Stomach smooth muscle (tissue), 2 donors: ENCODE data around the gene RNF4.
"Not testable (repeated sequence)": the region's sequence is repeated elsewhere in the genome, so short reads cannot be mapped to it uniquely, and the experiment has no call there.

Source experiments
- H3K27ac ChIP-seq: one replicate; pipeline ENCODE4 v1.7.0; 2013; ENCODE audit warnings: mild to moderate bottlenecking, low read length, inconsistent platforms
- H3K27me3 ChIP-seq, 2 donors: one replicate each; pipeline ENCODE4 v1.7.0; 2013; ENCODE audit warnings: low read length in 2 of 2; ENCODE audit not compliant: insufficient read depth in 2 of 2, control insufficient read depth in 1 of 2
- H3K36me3 ChIP-seq, 2 donors: one replicate each; pipeline ENCODE4 v1.7.0; 2013; ENCODE audit warnings: low read length in 2 of 2; ENCODE audit not compliant: control insufficient read depth in 2 of 2, insufficient read depth in 2 of 2
- H3K4me1 ChIP-seq: one replicate; pipeline ENCODE4 v1.7.0; 2013; ENCODE audit warnings: low read length; ENCODE audit not compliant: control insufficient read depth, insufficient read depth
- H3K4me3 ChIP-seq, 2 donors: one replicate each; pipeline ENCODE4 v1.7.0; 2013; ENCODE audit warnings: low read length in 2 of 2
- H3K9ac ChIP-seq, 2 donors: one replicate each; pipeline ENCODE4 v1.7.0; 2013; ENCODE audit warnings: low read length in 2 of 2, mild to moderate bottlenecking in 1 of 2
- H3K9me3 ChIP-seq, 2 donors: one replicate each; pipeline ENCODE4 v1.7.0; 2013; ENCODE audit warnings: low read length in 2 of 2; ENCODE audit not compliant: control insufficient read depth in 2 of 2
- donor health status: healthy.
- donor health status: Pancreatic carcinoma.

The RNF4 gene

GRCh38 chr4:2461246-2461960 lies 7.5 kb upstream of the RNF4 start:
- Histone ChIP-seq H3K4me1 (peaks cover 21% of the 10 kb centered on the region), H3K9me3 (no peaks in the 10 kb centered on the region), H3K27me3 (peaks cover 0 to 6% of the 10 kb centered on the region in 2 donors), H3K27ac (no peak overlapping the region), H3K9ac (peak overlapping the region in 1 of 2 donors; percentile 48), H3K4me3 (no peak overlapping the region), H3K36me3 (peaks cover 0 to 2% of the 10 kb centered on the region in 2 donors)

GRCh38 chr4:2462218-2462991 lies 6.5 kb upstream of the RNF4 start:
- Histone ChIP-seq H3K27me3 (peaks cover 0 to 6% of the 10 kb centered on the region in 2 donors), H3K36me3 (peaks cover 0 to 2% of the 10 kb centered on the region in 2 donors), H3K4me1 (peaks cover 24% of the 10 kb centered on the region), H3K27ac (peak overlapping the region; percentile 6), H3K4me3 (peak overlapping the region; percentile 51 to 69), H3K9me3 (no peaks in the 10 kb centered on the region), H3K9ac (peak overlapping the region; percentile 29 to 53)

- Histone ChIP-seq H3K4me3 (peak overlapping the region; percentile 25 to 69), H3K27me3 (peaks cover 0 to 3% of the 10 kb centered on the region in 2 donors), H3K9ac (peak overlapping the region; percentile 36 to 53), H3K9me3 (no peaks in the 10 kb centered on the region), H3K36me3 (peaks cover 0 to 2% of the 10 kb centered on the region in 2 donors), H3K27ac (peak overlapping the region; percentile 6), H3K4me1 (peaks cover 28% of the 10 kb centered on the region)
Observed at GRCh38 chr4:2462992-2463762, 5.7 kb upstream of the RNF4 start.

- Histone ChIP-seq H3K27me3 (no peaks in the 10 kb centered on the region), H3K36me3 (peaks cover 0 to 2% of the 10 kb centered on the region in 2 donors), H3K27ac (no peak overlapping the region), H3K4me1 (peaks cover 37% of the 10 kb centered on the region), H3K9ac (no peak overlapping the region), H3K9me3 (no peaks in the 10 kb centered on the region), H3K4me3 (no peak overlapping the region)
Observed at GRCh38 chr4:2465032-2465431, 3.9 kb upstream of the RNF4 start.

- not testable (repeated sequence) for H3K9me3 ChIP-seq, H3K27ac ChIP-seq, H3K9ac ChIP-seq, H3K4me3 ChIP-seq, H3K36me3 ChIP-seq, H3K27me3 ChIP-seq
- peaks cover 38% of the 10 kb centered on the region for H3K4me1 ChIP-seq
Observed at GRCh38 chr4:2465544-2465943, 3.4 kb upstream of the RNF4 start.

- Histone ChIP-seq H3K9me3 (no peaks in the 10 kb centered on the region), H3K4me1 (peaks cover 17% of the 10 kb centered on the region), H3K27ac (peak overlapping the region; percentile 87), H3K9ac (peak overlapping the region; percentile 90 to 96), H3K36me3 (peaks cover 9 to 10% of the 10 kb centered on the region in 2 donors), H3K4me3 (peak overlapping the region; percentile 80 to 96), H3K27me3 (no peaks in the 10 kb centered on the region)
Observed at GRCh38 chr4:2469192-2469984, 482 bp downstream of the RNF4 start.

GRCh38 chr4:2470791-2471190 lies 1.9 kb downstream of the RNF4 start:
- Histone ChIP-seq H3K4me3 (peak overlapping the region in 1 of 2 donors; percentile 96), H3K9ac (peak overlapping the region in 1 of 2 donors; percentile 52), H3K9me3 (no peaks in the 10 kb centered on the region), H3K4me1 (peaks cover 17% of the 10 kb centered on the region), H3K36me3 (peaks cover 9 to 10% of the 10 kb centered on the region in 2 donors), H3K27me3 (no peaks in the 10 kb centered on the region), H3K27ac (no peak overlapping the region)

- Histone ChIP-seq H3K4me1 (peaks cover 14% of the 10 kb centered on the region), H3K4me3 (no peak overlapping the region)
Observed at GRCh38 chr4:2472187-2472586, 3.3 kb downstream of the RNF4 start.

GRCh38 chr4:2478229-2478628 lies 9.3 kb downstream of the RNF4 start:
- H3K9me3 ChIP-seq: no peaks in the 10 kb centered on the region
- no peak overlapping the region for H3K4me3 ChIP-seq
- no peaks in the 10 kb centered on the region for H3K36me3 ChIP-seq
- H3K9ac ChIP-seq: no peak overlapping the region
- H3K4me1 ChIP-seq: peaks cover 21% of the 10 kb centered on the region
- no peak overlapping the region for H3K27ac ChIP-seq
- H3K27me3 ChIP-seq: no peaks in the 10 kb centered on the region

More at GRCh38 chr4:2472187-2472586, 3.3 kb downstream of the RNF4 start:
- Histone ChIP-seq H3K27me3 (no peaks in the 10 kb centered on the region), H3K9me3 (no peaks in the 10 kb centered on the region), H3K9ac (no peak overlapping the region), H3K27ac (no peak overlapping the region), H3K36me3 (peaks cover 7 to 10% of the 10 kb centered on the region in 2 donors)

- no peaks in the 10 kb centered on the region for H3K9me3 ChIP-seq
- peaks cover 35% of the 10 kb centered on the region for H3K4me1 ChIP-seq
- no peaks in the 10 kb centered on the region for H3K36me3 ChIP-seq
- H3K9ac ChIP-seq: no peak overlapping the region
- no peak overlapping the region for H3K4me3 ChIP-seq
- no peaks in the 10 kb centered on the region for H3K27me3 ChIP-seq
- H3K27ac ChIP-seq: no peak overlapping the region
Observed at GRCh38 chr4:2480649-2481048, 11.7 kb downstream of the RNF4 start.
